Right ventricle myocardium superior (tissue), 1 donor: Measurements from ENCODE around the gene CFC1. TPM values are rescaled to one million over a fixed set of nuclear protein-coding genes. Genes with fewer than 3 reads are reported as not detected.
"Not testable (repeated sequence)": the region's sequence is repeated elsewhere in the genome, so short reads cannot be mapped to it uniquely, and the experiment has no call there.

ENCODE experiments used
- ATAC-seq: fragments of 200-7000 bp; cut with Tn5 transposase; one replicate; pipeline ENCODE4 v1.9.1; 2020; ENCODE audit warnings: mild to moderate bottlenecking; ENCODE audit not compliant: poor library complexity
- DNase-seq: peaks from one replicate; pipeline ENCODE4 v3.0.0-alpha.2; 2020
- intact Hi-C: fragments of 100-400 bp; cut with DNase I; formaldehyde crosslinking; loops from one replicate; pipeline ENCODE4 v1.11.2; 2022
- total RNA-seq: library from RNA; stranded (reverse); fragmentation: NEBNext Ultra II Directional; extraction: Animal tissue kit (Norgen Biotek cat#: 25700); gene quantifications from one replicate; pipeline ENCODE4 v1.2.1, GENCODE V29; 2021
- donor health status: DM: no; HTN: yes; CAD: no; lungs with severe emphysema.

CFC1 gene
- total RNA-seq, 1 donor from 2014 or later = not detected

GRCh38 chr2:130588688-130589458 lies 10.5 kb downstream of the CFC1 start:
- DNase-seq, ATAC-seq, intact Hi-C loops: not testable (repeated sequence)

GRCh38 chr2:130584726-130585125 lies 14.6 kb downstream of the CFC1 start:
- DNase-seq, intact Hi-C loops, ATAC-seq: not testable (repeated sequence)

- DNase-seq, intact Hi-C loops, ATAC-seq: not testable (repeated sequence)
These were observed 15.8 kb downstream of the CFC1 start for GRCh38 chr2:130583582-130583981.

- ATAC-seq, DNase-seq, intact Hi-C loops: not testable (repeated sequence)
These were observed 16.4 kb downstream of the CFC1 start for GRCh38 chr2:130582970-130583369.

- DNase-seq, intact Hi-C loops, ATAC-seq: not testable (repeated sequence)
These were observed 17.9 kb downstream of the CFC1 start for GRCh38 chr2:130581491-130581890.

- intact Hi-C loops, DNase-seq: not testable (repeated sequence)
These were observed 20.3 kb downstream of the CFC1 start for GRCh38 chr2:130579121-130579520.

GRCh38 chr2:130577559-130577958 lies 21.8 kb downstream of the CFC1 start:
- intact Hi-C loops, ATAC-seq, DNase-seq: not testable (repeated sequence)

More at GRCh38 chr2:130579121-130579520, 20.3 kb downstream of the CFC1 start:
- not testable (repeated sequence) for ATAC-seq

- intact Hi-C loops, DNase-seq: not testable (repeated sequence)
- ATAC-seq = peak; percentile 58
These were observed 23.1 kb downstream of the CFC1 start for GRCh38 chr2:130576209-130576784.

GRCh38 chr2:130574230-130574629 lies 25.1 kb downstream of the CFC1 start:
- intact Hi-C loops, DNase-seq, ATAC-seq: not testable (repeated sequence)

GRCh38 chr2:130571929-130572328 lies 27.4 kb downstream of the CFC1 start:
- ATAC-seq, intact Hi-C loops, DNase-seq: not testable (repeated sequence)

GRCh38 chr2:130566165-130566564 lies 33.2 kb downstream of the CFC1 start:
- DNase-seq, ATAC-seq, intact Hi-C loops: not testable (repeated sequence)

- DNase-seq, intact Hi-C loops, ATAC-seq: not testable (repeated sequence)
These were observed 42.9 kb downstream of the CFC1 start for GRCh38 chr2:130556441-130556840.

- intact Hi-C loops, DNase-seq, ATAC-seq: not testable (repeated sequence)
These were observed 45.2 kb downstream of the CFC1 start for GRCh38 chr2:130554178-130554577.

GRCh38 chr2:130549475-130549874 lies 49.9 kb downstream of the CFC1 start:
- ATAC-seq, DNase-seq, intact Hi-C loops: not testable (repeated sequence)

GRCh38 chr2:130548418-130548817 lies 51.0 kb downstream of the CFC1 start:
- DNase-seq, intact Hi-C loops, ATAC-seq: not testable (repeated sequence)

GRCh38 chr2:130544978-130545377 lies 54.4 kb downstream of the CFC1 start:
- DNase-seq, intact Hi-C loops, ATAC-seq: not testable (repeated sequence)

GRCh38 chr2:130543785-130544528 lies 55.4 kb downstream of the CFC1 start:
- intact Hi-C loops, DNase-seq: not testable (repeated sequence)
- ATAC-seq = peak; percentile 58

- intact Hi-C loops, ATAC-seq, DNase-seq: not testable (repeated sequence)
These were observed 56.6 kb downstream of the CFC1 start for GRCh38 chr2:130542789-130543188.
